Neuronal stem cell (in vitro differentiated cells): ENCODE measurements around the gene LIMA1.
"Not testable (repeated sequence)": the region's sequence is repeated elsewhere in the genome, so short reads cannot be mapped to it uniquely, and the experiment has no call there.

ENCODE experiments used
- DNase-seq: peaks from one replicate; pipeline ENCODE4 v3.0.0-alpha.2; 2013; ENCODE audit warnings: low spot score
- H2AFZ ChIP-seq: one replicate; pipeline ENCODE4 v1.6.1; 2013; ENCODE audit warnings: mild to moderate bottlenecking, low read length, inconsistent platforms
- H2AK5ac ChIP-seq: 2 replicates; pipeline ENCODE4 v1.6.1; 2013; ENCODE audit warnings: low read depth, mild to moderate bottlenecking, inconsistent platforms, low read length, moderate library complexity, mixed read lengths
- H2BK120ac ChIP-seq: 2 replicates; pipeline ENCODE4 v1.6.1; 2013; ENCODE audit warnings: low read depth, mild to moderate bottlenecking, inconsistent platforms, low read length, moderate library complexity, mixed read lengths
- H2BK12ac ChIP-seq: one replicate; pipeline ENCODE4 v1.6.1; 2013; ENCODE audit warnings: low read length, inconsistent platforms
- H2BK15ac ChIP-seq: 2 replicates; pipeline ENCODE4 v1.6.1; 2013; ENCODE audit warnings: mild to moderate bottlenecking, low read length, inconsistent platforms, mixed read lengths
- H2BK5ac ChIP-seq: one replicate; pipeline ENCODE4 v1.6.1; 2013; ENCODE audit warnings: inconsistent platforms, mild to moderate bottlenecking, low read length, moderate library complexity
- H3K14ac ChIP-seq: one replicate; pipeline ENCODE4 v1.6.1; 2013; ENCODE audit warnings: low read length, inconsistent platforms
- H3K18ac ChIP-seq: 2 replicates; pipeline ENCODE4 v1.6.1; 2013; ENCODE audit warnings: low read length, inconsistent platforms
- H3K23ac ChIP-seq: 2 replicates; pipeline ENCODE4 v1.6.1; 2013; ENCODE audit warnings: low read depth, mild to moderate bottlenecking, mixed read lengths, low read length, inconsistent platforms; ENCODE audit not compliant: poor library complexity
- H3K27ac ChIP-seq: replicated peaks from 3 replicates; pipeline ENCODE4 v1.5.1; 2013; ENCODE audit warnings: low read length, inconsistent platforms
- H3K27me3 ChIP-seq, 3 experiments: 2 replicates each; pipeline ENCODE4 v1.6.1; 2013; ENCODE audit warnings: low read length in 3 of 3, mild to moderate bottlenecking in 2 of 3, inconsistent platforms in 1 of 3, low read depth in 1 of 3, mixed read lengths in 1 of 3, moderate library complexity in 1 of 3; ENCODE audit not compliant: control insufficient read depth in 3 of 3, insufficient read depth in 3 of 3
- H3K36me3 ChIP-seq, 2 donors: replicated peaks in 1 of 2; 2 replicates each; pipeline ENCODE4 v1.6.1; 2013; ENCODE audit warnings: low read length in 2 of 2; ENCODE audit not compliant: control insufficient read depth in 2 of 2, insufficient read depth in 2 of 2
- H3K4ac ChIP-seq: 2 replicates; pipeline ENCODE4 v1.6.1; 2013; ENCODE audit warnings: inconsistent platforms, mild to moderate bottlenecking, low read length, moderate library complexity
- H3K4me1 ChIP-seq, 2 donors: 1 replicate in 1 of 2; 2 replicates in 1 of 2; pipeline ENCODE4 v1.6.1; 2013; ENCODE audit warnings: low read length in 2 of 2, low read depth in 1 of 2; ENCODE audit not compliant: control insufficient read depth in 2 of 2, insufficient read depth in 1 of 2
- H3K4me2 ChIP-seq: one replicate; pipeline ENCODE4 v1.6.1; 2013; ENCODE audit warnings: mild to moderate bottlenecking, low read length, inconsistent platforms; ENCODE audit not compliant: insufficient read depth, poor library complexity, severe bottlenecking
- H3K4me3 ChIP-seq, 2 donors: 2 replicates each; pipeline ENCODE4 v1.5.1; 2013; ENCODE audit warnings: low read length in 2 of 2, mild to moderate bottlenecking in 2 of 2, inconsistent platforms in 1 of 2, moderate library complexity in 1 of 2
- H3K79me1 ChIP-seq: one replicate; pipeline ENCODE4 v1.6.1; 2013; ENCODE audit warnings: low read depth, mild to moderate bottlenecking, inconsistent platforms, low read length, moderate library complexity
- H3K9ac ChIP-seq: one replicate; pipeline ENCODE4 v1.6.1; 2013; ENCODE audit warnings: mild to moderate bottlenecking, low read depth, low read length, inconsistent platforms; ENCODE audit not compliant: poor library complexity
- H3K9me3 ChIP-seq, 2 donors: replicated peaks in 1 of 2; 2 replicates each; pipeline versions ENCODE3 to v1.6.1; 2013; ENCODE audit warnings: low read length in 2 of 2, mild to moderate bottlenecking in 2 of 2, inconsistent platforms in 1 of 2, low read depth in 1 of 2, mixed read lengths in 1 of 2, moderate library complexity in 1 of 2; ENCODE audit not compliant: control insufficient read depth in 2 of 2, insufficient read depth in 1 of 2
- H4K8ac ChIP-seq: one replicate; pipeline ENCODE4 v1.6.1; 2013; ENCODE audit warnings: low read depth, mild to moderate bottlenecking, inconsistent platforms, low read length, moderate library complexity
- H4K91ac ChIP-seq: one replicate; pipeline ENCODE4 v1.6.1; 2013; ENCODE audit warnings: low read length, low read depth, mild to moderate bottlenecking, inconsistent platforms; ENCODE audit not compliant: poor library complexity
- WGBS, 2 donors: extraction: QIAGEN DNeasy Blood & Tissue Kit; methylation state at CpG; one replicate each; pipeline ENCODE4 v1.1.7; 2013; ENCODE audit warnings: missing lambda C conversion rate in 2 of 2, mixed read lengths in 1 of 2; ENCODE audit not compliant: insufficient read length in 2 of 2, insufficient replicate concordance in 1 of 2; ENCODE audit errors: extremely low coverage in 2 of 2; 5-methylcytosine and 5-hydroxymethylcytosine counted together

LIMA1 gene

GRCh38 chr12:50290692-50291091 is 7.4 kb upstream of the LIMA1 start:
- not testable (repeated sequence) for H2BK12ac ChIP-seq, H2BK120ac ChIP-seq, H3K14ac ChIP-seq, H3K4me2 ChIP-seq, H2AFZ ChIP-seq, H3K18ac ChIP-seq, H3K4me3 ChIP-seq, H3K36me3 ChIP-seq, H3K27ac ChIP-seq, H4K91ac ChIP-seq, H2BK5ac ChIP-seq, H3K79me1 ChIP-seq, H3K23ac ChIP-seq, DNase-seq, H3K9me3 ChIP-seq, H2AK5ac ChIP-seq, H4K8ac ChIP-seq, H3K4ac ChIP-seq, H3K27me3 ChIP-seq, H2BK15ac ChIP-seq, H3K4me1 ChIP-seq, H3K9ac ChIP-seq
- no CpG with 5 or more reads among the region's 3 CpGs for WGBS, 2 donors

- no peak overlapping the region for H2BK15ac ChIP-seq
- no peak overlapping the region for H2BK120ac ChIP-seq
- H3K79me1 ChIP-seq: peaks cover 1% of the 10 kb centered on the region
- H3K18ac ChIP-seq: no peak overlapping the region
- H2BK12ac ChIP-seq: no peak overlapping the region
- no peak overlapping the region for H3K4ac ChIP-seq
- H2AK5ac ChIP-seq: no peak overlapping the region
- no peak overlapping the region for H3K23ac ChIP-seq
- no peak overlapping the region for H3K4me3 ChIP-seq
- H3K4me2 ChIP-seq: no peak overlapping the region
- H3K9ac ChIP-seq: no peak overlapping the region
- no peak for DNase-seq
- no peak overlapping the region for H4K91ac ChIP-seq
- H3K27me3 ChIP-seq: peaks cover 0 to 7% (median 4%) of the 10 kb centered on the region in 3 experiments
- peaks cover 0 to 8% of the 10 kb centered on the region in 2 donors for H3K9me3 ChIP-seq
- H2AFZ ChIP-seq: no peak overlapping the region
- H3K36me3 ChIP-seq: no peaks in the 10 kb centered on the region
- no peak overlapping the region for H3K27ac ChIP-seq
- H3K4me1 ChIP-seq: peaks cover 3 to 5% of the 10 kb centered on the region in 2 donors
- no CpG with 5 or more reads among the region's 7 CpGs for WGBS, 2 donors
- no peak overlapping the region for H4K8ac ChIP-seq
- no peak overlapping the region for H2BK5ac ChIP-seq
- H3K14ac ChIP-seq: no peak overlapping the region
These were observed 4.0 kb upstream of the LIMA1 start for GRCh38 chr12:50287271-50287670.

GRCh38 chr12:50285253-50285652 is 1.9 kb upstream of the LIMA1 start:
- Histone ChIP-seq H2BK12ac (no peak overlapping the region), H2BK15ac (no peak overlapping the region), H3K27me3 (peaks cover 0 to 11% (median 7%) of the 10 kb centered on the region in 3 experiments), H3K79me1 (peaks cover 1% of the 10 kb centered on the region), H3K36me3 (no peaks in the 10 kb centered on the region), H3K4me2 (no peak overlapping the region), H3K4me1 (peaks cover 3 to 5% of the 10 kb centered on the region in 2 donors), H4K91ac (no peak overlapping the region), H3K27ac (no peak overlapping the region), H3K9me3 (no peaks in the 10 kb centered on the region), H2AK5ac (no peak overlapping the region), H2AFZ (no peak overlapping the region), H2BK120ac (no peak overlapping the region), H2BK5ac (no peak overlapping the region), H3K4ac (no peak overlapping the region), H3K23ac (no peak overlapping the region), H3K14ac (no peak overlapping the region), H3K4me3 (no peak overlapping the region), H3K18ac (no peak overlapping the region), H3K9ac (no peak overlapping the region), H4K8ac (no peak overlapping the region)
- WGBS, 2 donors: no CpG with 5 or more reads among the region's 1 CpG
- DNase-seq: no peak

- no peak overlapping the region for H2BK120ac ChIP-seq
- H3K36me3 ChIP-seq: no peaks in the 10 kb centered on the region
- WGBS, 2 donors: no CpG with 5 or more reads among the region's 14 CpGs
- no peak overlapping the region for H3K14ac ChIP-seq
- H3K4ac ChIP-seq: no peak overlapping the region
- DNase-seq: no peak
- peaks cover 0 to 11% (median 7%) of the 10 kb centered on the region in 3 experiments for H3K27me3 ChIP-seq
- H4K91ac ChIP-seq: no peak overlapping the region
- H3K9me3 ChIP-seq: no peaks in the 10 kb centered on the region
- H3K79me1 ChIP-seq: no peaks in the 10 kb centered on the region
- no peak overlapping the region for H3K27ac ChIP-seq
- H2BK5ac ChIP-seq: no peak overlapping the region
- H3K4me1 ChIP-seq: peaks cover 3 to 5% of the 10 kb centered on the region in 2 donors
- H3K18ac ChIP-seq: peak overlapping the region; percentile 74
- H2AK5ac ChIP-seq: no peak overlapping the region
- H3K4me2 ChIP-seq: peak overlapping the region; percentile 92
- H3K9ac ChIP-seq: peak overlapping the region; percentile 45
- peak overlapping the region; percentile 75 to 85 for H3K4me3 ChIP-seq
- no peak overlapping the region for H3K23ac ChIP-seq
- H2BK12ac ChIP-seq: no peak overlapping the region
- H2AFZ ChIP-seq: peak overlapping the region; percentile 99
- H4K8ac ChIP-seq: no peak overlapping the region
- no peak overlapping the region for H2BK15ac ChIP-seq
These were observed 545 bp downstream of the LIMA1 start for GRCh38 chr12:50282721-50283228.
